RWPE2 (cell line): Measurements from ENCODE around the gene C17orf114.

ENCODE experiments used
- ATAC-seq: fragments of 200-7000 bp; cut with Tn5 transposase; 3 replicates; pipeline ENCODE4 v1.9.1; 2021; ENCODE audit warnings: low read depth
- DNase-seq: peaks from one replicate; pipeline ENCODE4 v3.0.0-alpha.2; 2020; ENCODE audit warnings: low spot score
- H3K27ac ChIP-seq: fragments of 450-650 bp; 2 replicates; pipeline ENCODE4 v1.5.1; 2017; ENCODE audit warnings: mild to moderate bottlenecking; ENCODE audit not compliant: poor library complexity, severe bottlenecking
- H3K27me3 ChIP-seq: fragments of 250-450 bp; sonication (Bioruptor Pico); 2 replicates; pipeline ENCODE4 v1.5.1; 2021; ENCODE audit warnings: mild to moderate bottlenecking, moderate library complexity; ENCODE audit not compliant: insufficient read depth, poor library complexity, severe bottlenecking
- H3K36me3 ChIP-seq: fragments of 250-450 bp; sonication (Bioruptor Pico); 2 replicates; pipeline ENCODE4 v1.5.1; 2020; ENCODE audit warnings: low read depth, mild to moderate bottlenecking, moderate library complexity
- H3K4me1 ChIP-seq: fragments of 250-450 bp; sonication (Bioruptor Pico); 2 replicates; pipeline ENCODE4 v1.5.1; 2021; ENCODE audit warnings: mild to moderate bottlenecking, moderate library complexity; ENCODE audit not compliant: insufficient read depth, poor library complexity, severe bottlenecking
- H3K4me3 ChIP-seq: fragments of 250-450 bp; sonication (Bioruptor Pico); 2 replicates; pipeline ENCODE4 v1.5.1; 2021; ENCODE audit warnings: mild to moderate bottlenecking, moderate library complexity; ENCODE audit not compliant: severe bottlenecking
- H3K9me3 ChIP-seq: fragments of 250-450 bp; sonication (Bioruptor Pico); 2 replicates; pipeline ENCODE4 v1.5.1; 2021; ENCODE audit warnings: mild to moderate bottlenecking, moderate library complexity; ENCODE audit not compliant: severe bottlenecking
- TF ChIP-seq, protein P1 (sequence below): fragments of 450-650 bp; IDR thresholded peaks from one replicate; pipeline ENCODE4 v1.5.1; 2017; ENCODE audit warnings: mild to moderate bottlenecking, moderate library complexity; ENCODE audit not compliant: poor library complexity, severe bottlenecking

The C17orf114 gene

DNA sequence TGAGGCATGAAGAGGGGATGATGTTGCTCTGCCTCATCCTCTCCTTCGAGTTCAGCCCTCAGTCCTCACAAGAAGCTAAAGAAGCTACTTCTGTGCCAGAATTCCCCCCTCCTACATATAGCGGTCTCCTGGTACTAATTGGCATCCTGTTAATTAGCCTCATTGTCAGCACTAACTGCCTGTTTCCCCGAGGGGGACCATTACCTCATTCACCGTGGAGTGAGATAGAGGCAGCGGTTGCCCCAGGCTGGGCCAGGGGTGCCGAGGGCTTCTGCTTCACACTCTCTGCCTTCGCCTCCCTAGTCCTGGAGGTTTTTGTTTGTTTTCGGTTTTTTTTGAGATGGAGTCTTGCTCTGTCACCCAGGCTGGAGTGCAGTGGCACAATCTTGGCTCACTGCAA, 25.3 kb upstream of the C17orf114 start:
- TF ChIP-seq, protein P1, sequence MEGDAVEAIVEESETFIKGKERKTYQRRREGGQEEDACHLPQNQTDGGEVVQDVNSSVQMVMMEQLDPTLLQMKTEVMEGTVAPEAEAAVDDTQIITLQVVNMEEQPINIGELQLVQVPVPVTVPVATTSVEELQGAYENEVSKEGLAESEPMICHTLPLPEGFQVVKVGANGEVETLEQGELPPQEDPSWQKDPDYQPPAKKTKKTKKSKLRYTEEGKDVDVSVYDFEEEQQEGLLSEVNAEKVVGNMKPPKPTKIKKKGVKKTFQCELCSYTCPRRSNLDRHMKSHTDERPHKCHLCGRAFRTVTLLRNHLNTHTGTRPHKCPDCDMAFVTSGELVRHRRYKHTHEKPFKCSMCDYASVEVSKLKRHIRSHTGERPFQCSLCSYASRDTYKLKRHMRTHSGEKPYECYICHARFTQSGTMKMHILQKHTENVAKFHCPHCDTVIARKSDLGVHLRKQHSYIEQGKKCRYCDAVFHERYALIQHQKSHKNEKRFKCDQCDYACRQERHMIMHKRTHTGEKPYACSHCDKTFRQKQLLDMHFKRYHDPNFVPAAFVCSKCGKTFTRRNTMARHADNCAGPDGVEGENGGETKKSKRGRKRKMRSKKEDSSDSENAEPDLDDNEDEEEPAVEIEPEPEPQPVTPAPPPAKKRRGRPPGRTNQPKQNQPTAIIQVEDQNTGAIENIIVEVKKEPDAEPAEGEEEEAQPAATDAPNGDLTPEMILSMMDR = no peak
- no peaks in the 10 kb centered on the region for H3K9me3 ChIP-seq
- H3K27ac ChIP-seq = no peak overlapping the region
- H3K4me1 ChIP-seq = no peaks in the 10 kb centered on the region
- no peak overlapping the region for H3K4me3 ChIP-seq
- no peaks in the 10 kb centered on the region for H3K27me3 ChIP-seq
- DNase-seq (no peak), ATAC-seq (no peak)
- no peaks in the 10 kb centered on the region for H3K36me3 ChIP-seq

DNA sequence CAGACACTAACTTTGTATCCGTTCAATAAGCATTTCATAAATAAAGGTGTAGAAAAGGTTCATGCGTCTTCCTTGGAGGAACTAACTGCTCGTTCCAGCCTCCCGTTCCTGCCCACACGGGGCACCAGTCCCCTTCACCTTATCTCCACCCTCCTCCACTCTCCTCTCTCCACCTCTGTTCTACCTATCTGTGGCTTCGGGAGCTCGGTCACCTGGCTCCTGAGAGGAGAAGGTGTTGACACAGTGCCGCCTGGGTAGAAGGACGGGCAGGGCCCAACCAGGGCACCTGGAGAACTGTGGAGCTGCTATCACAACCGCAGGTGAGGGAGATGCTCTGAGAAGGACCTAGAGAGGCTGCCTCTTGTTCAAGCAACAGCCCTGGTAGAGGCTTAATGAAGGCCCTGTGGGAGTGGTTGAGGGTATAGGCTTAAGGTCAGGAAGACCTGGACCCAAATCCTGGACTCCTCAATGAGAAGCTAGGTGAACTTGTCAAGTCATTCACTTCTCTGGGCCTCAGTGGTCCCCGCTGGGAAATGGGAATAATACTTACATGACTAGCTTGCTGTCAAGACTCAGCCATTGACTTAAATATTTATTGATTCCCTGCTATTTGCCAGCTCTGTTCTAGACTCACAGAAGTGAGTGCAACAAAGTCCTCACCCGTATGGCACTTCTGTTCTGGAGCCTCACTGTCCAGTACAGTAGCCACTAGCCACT, 21.4 kb upstream of the C17orf114 start:
- no peak for DNase-seq
- Histone ChIP-seq H3K9me3 (no peaks in the 10 kb centered on the region), H3K4me1 (no peaks in the 10 kb centered on the region), H3K4me3 (no peak overlapping the region), H3K27ac (no peak overlapping the region), H3K27me3 (no peaks in the 10 kb centered on the region), H3K36me3 (0 out of 2 replicates have a peak, but pooled peaks cover 3% of the 10 kb centered on the region)
- TF ChIP-seq, protein P1 = no peak
- ATAC-seq = peak; percentile 29; the same call in 1 of the 3 replicates

DNA sequence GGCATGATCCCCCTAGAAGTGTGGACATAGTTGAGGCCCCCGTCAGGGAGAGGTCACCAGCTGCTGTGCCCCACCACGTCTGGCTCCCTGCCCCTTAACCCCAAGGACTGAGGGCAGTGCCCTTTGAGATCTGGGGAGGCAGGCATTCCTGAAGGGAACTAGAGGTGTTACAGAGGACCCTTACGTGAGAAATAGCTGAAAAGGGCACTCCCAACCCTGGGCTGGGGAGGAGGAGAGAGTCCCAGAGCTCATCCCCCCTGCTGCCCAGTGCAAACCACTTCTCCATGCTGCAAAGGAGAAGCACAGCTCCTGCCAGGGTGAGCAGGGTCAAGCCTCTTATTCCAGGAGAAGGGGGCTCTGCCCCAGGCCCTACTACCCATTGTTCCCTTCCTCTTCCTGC, 20.7 kb upstream of the C17orf114 start:
- Histone ChIP-seq H3K27ac (no peak overlapping the region), H3K4me1 (no peaks in the 10 kb centered on the region), H3K27me3 (no peaks in the 10 kb centered on the region), H3K9me3 (no peaks in the 10 kb centered on the region), H3K36me3 (0 out of 2 replicates have a peak, but pooled peaks cover 3% of the 10 kb centered on the region), H3K4me3 (no peak overlapping the region)
- TF ChIP-seq, protein P1 = no peak
- DNase-seq = no peak
- ATAC-seq = no peak

DNA sequence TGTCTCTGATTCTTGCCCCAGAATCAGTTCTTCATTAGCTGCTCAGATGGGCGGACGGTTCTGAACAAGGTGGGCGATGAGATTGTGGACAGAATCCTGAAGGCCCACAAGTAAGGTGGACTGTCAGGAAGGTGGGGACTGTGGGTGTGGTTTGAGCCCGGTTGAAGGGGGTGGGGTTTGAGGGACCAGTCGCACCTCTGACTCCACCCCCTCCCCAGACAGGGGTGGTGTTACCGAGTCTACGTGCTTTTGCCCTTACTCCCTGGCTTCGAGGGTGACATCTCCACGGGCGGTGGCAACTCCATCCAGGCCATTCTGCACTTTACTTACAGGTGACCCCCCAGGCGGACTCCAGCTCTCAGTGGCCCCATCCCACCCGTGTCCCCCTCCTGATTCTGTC, 16.1 kb upstream of the C17orf114 start:
- Histone ChIP-seq H3K9me3 (no peaks in the 10 kb centered on the region), H3K27me3 (no peaks in the 10 kb centered on the region), H3K36me3 (peaks cover 28% of the 10 kb centered on the region), H3K4me1 (no peaks in the 10 kb centered on the region), H3K4me3 (no peak overlapping the region), H3K27ac (no peak overlapping the region)
- DNase-seq = no peak
- TF ChIP-seq, protein P1 = no peak
- ATAC-seq = no peak

DNA sequence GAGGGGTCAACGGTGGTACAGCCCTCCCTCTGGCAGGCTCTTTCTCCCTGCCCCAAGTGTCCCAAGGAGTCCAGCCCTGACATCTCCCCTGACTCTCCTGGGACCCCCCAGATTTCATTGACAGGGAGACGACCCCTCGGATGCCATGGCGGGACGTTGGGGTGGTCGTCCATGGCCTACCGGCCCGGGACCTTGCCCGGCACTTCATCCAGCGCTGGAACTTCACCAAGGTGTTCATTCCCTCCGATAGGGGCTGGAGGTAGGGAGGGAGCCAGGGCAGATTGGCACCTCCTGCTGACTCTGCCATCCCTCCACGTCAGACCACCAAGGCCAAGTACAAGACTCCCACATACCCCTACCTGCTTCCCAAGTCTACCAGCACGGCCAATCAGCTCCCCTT, 14.7 kb upstream of the C17orf114 start:
- Histone ChIP-seq H3K9me3 (no peaks in the 10 kb centered on the region), H3K4me3 (no peak overlapping the region), H3K27me3 (no peaks in the 10 kb centered on the region), H3K4me1 (no peaks in the 10 kb centered on the region), H3K36me3 (peaks cover 28% of the 10 kb centered on the region), H3K27ac (no peak overlapping the region)
- TF ChIP-seq, protein P1 = no peak
- DNase-seq (no peak), ATAC-seq (no peak)
